HS-5 (cell line): ENCODE results near the gene SLC25A18.
"Not testable (repeated sequence)": the region's sequence is repeated elsewhere in the genome, so short reads cannot be mapped to it uniquely, and the experiment has no call there.

Experiments used
- DNase-seq: peaks from one replicate; pipeline ENCODE4 v3.0.0-alpha.2; 2012; ENCODE audit warnings: low read depth

Gene SLC25A18, protein sequence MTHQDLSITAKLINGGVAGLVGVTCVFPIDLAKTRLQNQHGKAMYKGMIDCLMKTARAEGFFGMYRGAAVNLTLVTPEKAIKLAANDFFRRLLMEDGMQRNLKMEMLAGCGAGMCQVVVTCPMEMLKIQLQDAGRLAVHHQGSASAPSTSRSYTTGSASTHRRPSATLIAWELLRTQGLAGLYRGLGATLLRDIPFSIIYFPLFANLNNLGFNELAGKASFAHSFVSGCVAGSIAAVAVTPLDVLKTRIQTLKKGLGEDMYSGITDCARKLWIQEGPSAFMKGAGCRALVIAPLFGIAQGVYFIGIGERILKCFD

DNA sequence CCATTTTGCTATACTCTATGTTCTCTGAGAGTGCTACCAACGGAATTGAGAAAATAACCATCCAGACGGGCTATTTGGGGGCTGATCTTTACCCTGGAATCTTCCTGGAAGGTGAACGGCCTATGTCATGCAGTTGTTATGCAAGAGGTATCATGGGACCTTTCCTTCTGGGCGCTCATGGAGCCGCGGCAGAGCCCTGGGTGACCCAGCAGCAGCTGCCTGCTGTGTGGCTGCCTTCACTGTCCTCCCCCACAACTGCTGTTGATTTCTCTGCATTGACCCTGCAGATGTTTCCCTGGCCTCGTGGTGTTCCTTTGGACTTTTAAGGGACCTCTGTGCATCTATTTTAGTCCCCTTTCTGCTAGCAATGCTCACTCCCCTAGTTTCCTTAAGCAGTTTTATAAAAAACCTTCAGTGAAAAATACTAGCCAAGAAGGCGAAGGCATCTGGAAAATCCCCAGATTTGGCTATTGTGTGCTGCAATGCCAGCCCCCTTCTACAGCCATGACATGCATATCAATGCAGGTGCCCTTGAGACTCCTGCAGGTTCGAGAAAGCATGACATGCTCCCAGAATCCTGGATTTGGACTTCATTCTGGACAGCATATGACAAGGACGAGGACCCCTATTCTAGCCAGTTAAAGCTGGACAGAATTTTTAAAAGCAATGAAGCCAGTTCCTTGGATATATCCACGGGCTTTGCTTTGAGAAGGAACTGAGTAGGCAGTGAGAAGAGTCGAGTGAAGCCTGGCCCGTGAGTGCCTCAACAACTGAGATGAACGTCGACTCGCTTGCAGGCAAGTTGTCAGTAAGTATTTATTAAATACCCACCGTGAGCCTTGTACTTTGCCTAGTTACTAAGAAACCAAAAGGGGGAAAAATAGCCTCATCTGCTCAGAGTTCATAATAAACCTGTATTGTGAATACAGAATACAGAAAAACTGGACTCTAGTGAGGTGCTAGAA is at the start of gene SLC25A18:
TSS of gene SLC25A18 (plus strand) at position 593 of the 965 bp plus-strand sequence. CDS start 16,447 bp downstream, outside the sequence.
- DNase-seq, result no peak

DNA sequence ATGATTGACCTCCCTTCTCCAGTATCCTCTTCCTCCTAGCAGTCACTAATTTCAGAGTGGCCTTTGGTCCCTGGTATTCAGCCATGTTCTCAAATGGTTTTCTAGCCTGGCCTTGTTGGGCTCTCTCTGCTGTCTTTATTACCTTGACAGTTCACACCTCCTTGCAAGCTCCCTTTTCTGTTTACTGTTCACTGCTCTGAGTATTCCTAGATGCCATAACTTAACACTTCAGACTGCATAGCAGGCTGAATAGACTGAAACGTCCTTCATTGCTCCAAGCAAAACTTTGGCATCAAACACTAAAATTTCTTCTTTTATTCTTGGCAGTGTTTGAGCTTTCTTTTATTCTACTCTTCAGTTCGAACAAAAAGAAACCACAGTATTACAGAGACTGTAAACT is 49.7 kb upstream of the SLC25A18 start:
- no peak for DNase-seq

DNA sequence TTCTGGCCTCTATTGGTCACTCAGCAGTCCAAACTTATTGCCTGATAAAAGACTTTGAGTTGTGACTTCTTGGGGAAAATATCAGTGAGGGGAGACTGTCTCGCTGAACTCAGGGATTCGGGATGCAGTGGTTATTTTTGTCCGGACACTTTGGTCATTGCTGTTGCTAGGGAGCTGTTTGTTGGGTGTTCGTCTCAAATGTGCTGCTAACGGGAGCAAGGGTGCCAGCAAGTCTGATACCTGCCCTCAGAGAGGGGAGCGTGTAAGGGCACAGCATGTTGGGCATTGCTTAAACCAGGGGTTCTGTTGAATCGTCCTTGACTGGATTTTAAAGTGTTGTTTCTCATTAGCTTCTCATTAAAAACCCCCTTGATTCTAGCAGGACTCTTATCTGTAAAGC is 49.2 kb upstream of the SLC25A18 start:
- DNase-seq, result no peak

DNA sequence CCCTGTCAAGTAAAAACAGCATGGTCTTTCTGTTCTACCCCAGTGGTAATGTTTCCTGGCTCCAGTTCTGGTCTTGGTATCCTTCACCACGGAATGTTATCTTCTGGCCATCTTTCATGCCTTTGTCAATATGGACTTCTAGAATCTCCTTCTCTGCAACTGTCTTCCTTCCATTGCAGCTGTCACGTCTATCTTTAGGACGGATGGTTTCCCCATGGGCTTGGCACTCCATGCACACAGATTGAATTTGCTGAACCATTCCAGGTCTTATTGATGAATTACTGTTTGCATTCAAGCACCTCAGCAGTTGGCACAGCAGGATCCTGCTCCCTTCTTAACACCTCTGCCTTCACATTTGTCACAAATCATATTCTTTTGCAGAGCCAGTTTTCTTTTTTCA is 44.9 kb upstream of the SLC25A18 start:
- DNase-seq, result no peak

DNA sequence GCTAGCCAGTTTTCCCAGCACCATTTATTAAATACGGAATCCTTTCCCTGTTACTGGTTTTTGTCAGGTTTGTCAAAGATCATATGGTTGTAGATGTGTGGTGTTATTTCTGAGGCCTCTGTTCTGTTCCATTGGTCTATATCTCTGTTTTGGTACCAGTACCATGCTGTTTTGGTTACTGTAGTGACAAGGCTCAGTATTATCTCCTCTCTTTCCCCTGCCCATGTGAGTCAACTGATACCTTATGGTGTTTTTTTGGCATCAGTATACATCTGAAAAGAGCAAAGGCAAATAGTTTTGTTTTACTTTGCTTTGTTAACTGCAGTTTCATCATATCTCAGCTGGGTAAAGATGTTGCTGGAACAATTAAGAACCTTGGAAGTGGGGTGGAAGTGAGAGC is 41.3 kb upstream of the SLC25A18 start:
- DNase-seq, result not testable (repeated sequence)

DNA sequence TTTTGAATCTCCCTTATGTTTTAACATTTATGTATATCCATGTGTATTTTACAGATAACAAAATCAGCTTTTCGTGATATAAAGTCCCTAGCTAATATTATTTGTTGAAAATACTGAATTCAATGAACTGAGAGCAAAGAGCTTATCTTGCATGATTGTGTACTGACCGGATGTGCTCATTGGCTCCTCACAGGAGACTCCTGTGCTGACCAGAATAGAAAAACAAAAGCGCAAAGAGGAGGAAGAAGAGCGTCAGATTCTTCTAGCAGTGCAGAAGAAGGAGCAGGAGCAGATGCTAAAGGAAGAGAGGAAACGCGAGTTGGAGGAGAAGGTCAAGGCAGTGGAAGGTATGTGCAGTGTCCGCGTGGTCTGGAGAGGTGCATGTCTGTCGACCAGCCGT is 39.4 kb upstream of the SLC25A18 start:
- no peak for DNase-seq

DNA sequence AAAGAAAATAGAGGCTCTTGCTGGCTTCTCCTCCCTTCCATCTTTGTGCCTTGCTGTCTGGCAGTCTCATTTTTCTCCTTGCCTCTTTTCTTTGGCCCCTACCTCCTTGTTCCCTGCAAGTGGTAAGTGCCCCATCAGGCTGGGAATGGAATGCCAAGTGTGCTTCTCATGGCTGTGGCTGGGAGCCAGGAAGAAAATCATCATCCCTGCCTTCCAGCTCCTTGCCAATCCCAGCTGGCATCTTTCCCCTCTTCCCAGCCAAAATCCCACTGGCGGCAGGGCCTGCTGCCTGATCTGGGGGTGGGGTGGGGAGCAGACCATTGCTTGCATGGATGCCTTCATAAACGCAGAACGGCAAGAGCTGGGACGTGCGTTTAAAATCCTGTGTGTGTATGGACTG is 27.0 kb upstream of the SLC25A18 start:
- DNase-seq, result no peak

DNA sequence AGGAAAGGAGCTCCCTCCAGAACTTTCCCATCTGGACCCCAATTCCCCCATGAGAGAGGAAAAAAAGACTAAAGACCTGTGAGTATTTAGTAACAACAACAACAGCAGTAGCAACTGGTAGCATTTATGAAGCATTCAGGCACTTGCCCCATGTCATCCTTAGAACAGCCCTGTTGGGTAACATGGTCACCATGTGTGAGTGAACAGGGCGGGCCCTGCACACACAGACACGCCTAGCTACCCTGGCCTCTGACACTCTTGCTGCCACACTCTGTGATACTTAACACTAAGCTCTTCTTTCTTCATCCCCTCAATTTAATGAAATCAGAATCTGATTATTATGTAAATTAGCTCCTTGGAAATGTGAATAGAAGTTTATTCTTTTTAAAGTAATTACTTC is 26.1 kb upstream of the SLC25A18 start:
- DNase-seq, result no peak

DNA sequence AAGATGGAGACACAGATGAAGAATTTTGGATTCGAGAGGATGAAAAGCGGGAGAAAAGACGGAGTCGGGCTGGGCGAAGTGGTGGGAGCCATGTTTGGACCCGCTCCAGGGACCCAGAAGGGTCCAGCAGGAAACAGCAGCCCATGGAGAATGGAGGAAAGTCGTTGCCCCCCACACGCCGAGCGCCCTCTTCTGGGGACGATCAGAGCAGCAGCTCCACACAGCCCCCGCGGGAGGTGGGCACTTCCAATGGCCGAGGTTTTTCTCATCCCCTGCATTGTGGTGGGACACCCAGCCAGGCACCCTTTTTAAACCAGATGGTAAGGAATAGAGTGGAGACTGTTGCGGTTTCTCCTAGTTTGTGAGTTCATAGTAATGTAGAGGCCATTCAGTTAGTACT is 22.8 kb upstream of the SLC25A18 start:
- no peak for DNase-seq

DNA sequence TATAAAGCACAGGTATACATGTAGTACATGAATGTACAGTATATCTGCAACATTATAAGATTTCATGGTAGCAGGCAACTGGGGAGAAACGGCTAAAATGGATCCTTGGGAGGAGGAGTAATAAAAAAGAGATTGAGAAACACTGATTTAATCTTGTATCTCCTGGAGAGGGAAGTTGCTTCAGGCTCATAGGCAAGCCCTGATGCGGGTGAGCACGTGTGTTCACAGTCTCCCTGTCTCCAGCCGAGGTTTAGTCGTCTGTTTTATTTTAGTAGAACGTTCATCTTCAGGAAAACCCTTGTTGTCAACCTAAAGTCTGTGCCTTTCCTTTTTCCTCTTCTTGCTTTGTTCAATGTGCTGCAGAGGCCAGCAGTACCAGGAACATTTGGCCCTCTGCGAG is 21.8 kb upstream of the SLC25A18 start:
- DNase-seq, result no peak

DNA sequence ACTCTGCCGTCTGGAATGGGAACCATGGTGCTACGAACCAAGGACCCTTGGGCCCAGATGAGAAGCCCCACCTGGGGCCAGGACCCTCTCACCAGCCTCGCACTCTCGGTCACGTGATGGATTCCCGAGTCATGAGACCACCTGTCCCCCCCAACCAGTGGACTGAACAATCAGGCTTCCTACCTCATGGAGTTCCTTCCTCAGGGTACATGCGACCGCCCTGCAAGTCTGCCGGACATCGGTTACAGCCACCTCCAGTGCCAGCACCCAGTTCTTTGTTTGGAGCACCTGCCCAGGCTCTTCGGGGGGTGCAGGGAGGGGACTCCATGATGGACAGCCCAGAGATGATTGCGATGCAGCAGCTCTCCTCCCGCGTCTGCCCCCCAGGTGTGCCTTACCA is 20.8 kb upstream of the SLC25A18 start:
- DNase-seq, result no peak

DNA sequence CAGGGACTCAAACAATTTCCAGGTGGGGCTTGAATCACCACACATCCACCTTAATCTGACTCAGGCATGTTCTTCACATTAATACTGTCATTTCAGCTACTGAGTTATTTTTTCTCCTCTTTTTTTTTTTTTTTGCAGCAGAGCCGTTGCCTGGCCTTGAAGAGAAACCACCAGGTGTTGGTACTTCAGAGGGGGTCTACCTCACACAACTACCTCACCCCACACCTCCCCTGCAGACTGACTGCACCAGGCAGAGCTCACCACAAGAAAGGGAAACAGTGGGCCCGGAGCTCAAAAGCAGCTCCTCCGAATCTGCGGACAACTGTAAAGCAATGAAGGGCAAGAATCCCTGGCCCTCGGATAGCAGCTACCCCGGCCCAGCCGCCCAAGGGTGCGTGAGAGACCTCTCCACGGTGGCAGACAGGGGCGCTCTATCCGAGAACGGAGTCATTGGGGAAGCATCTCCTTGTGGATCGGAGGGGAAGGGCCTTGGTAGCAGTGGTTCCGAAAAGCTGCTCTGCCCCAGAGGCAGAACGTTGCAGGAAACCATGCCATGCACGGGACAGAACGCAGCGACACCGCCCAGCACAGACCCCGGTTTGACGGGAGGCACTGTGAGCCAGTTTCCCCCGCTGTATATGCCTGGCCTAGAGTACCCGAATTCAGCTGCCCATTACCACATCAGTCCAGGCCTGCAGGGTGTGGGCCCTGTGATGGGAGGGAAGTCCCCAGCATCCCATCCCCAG is 15.1 kb upstream of the SLC25A18 start:
- DNase-seq, result no peak

DNA sequence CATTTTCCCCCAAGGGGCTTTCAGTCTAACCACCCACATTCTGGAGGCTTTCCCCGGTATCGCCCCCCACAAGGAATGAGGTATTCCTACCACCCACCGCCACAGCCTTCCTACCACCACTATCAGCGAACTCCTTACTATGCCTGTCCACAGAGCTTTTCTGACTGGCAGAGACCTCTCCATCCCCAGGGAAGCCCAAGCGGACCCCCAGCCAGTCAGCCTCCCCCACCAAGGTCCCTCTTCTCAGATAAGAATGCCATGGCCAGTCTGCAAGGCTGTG is 14.6 kb upstream of the SLC25A18 start:
- no peak for DNase-seq

DNA sequence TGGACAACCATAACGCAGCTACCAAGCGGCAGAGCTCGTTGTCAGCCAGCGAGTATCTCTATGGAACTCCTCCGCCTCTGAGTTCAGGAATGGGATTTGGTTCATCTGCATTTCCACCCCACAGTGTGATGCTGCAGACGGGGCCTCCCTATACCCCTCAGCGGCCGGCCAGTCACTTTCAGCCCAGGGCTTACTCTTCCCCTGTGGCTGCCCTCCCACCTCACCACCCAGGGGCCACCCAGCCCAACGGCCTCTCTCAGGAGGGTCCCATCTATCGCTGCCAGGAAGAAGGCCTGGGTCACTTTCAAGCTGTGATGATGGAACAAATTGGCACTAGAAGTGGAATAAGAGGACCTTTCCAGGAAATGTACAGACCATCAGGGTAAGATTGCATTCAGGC is 14.1 kb upstream of the SLC25A18 start:
- DNase-seq, result no peak

DNA sequence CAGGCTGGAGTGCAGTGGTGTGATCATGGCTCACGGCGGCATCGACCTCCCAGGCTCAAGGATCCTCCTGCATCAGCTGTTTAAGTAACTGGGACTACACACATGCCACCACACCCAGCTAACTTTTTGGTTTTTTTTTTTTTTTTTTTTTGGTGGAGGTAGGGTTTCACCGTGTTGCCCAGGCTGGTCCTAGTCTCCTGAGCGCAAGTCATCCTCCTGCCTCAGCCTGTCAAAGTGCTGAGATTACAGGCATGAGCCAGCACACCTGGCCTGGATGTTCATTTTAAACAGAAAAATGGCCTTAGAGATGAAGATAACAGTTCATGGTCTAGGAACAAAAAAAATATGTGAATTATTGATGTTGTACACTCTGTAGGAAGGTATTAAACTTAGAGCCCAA is 13.6 kb upstream of the SLC25A18 start:
- no peak for DNase-seq

DNA sequence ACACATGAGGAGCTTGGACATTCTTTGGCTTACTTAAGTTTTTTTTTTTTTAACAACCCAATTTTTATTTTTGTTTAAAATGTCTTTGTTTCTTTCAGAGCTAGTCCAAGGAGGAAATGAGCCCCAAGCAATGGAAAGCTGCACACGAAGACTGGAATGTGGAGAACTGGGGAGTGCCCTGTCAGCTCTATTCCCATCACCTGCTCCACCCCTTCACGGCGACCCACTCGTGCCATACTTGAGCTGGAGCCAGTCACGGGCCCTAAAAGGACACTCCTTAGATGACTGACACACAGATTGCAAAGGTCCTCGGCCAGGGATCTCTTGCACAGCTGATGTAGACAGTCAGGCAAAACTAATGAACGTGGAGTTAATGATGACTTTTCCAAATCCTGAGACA is 10.6 kb upstream of the SLC25A18 start:
- DNase-seq, result no peak

DNA sequence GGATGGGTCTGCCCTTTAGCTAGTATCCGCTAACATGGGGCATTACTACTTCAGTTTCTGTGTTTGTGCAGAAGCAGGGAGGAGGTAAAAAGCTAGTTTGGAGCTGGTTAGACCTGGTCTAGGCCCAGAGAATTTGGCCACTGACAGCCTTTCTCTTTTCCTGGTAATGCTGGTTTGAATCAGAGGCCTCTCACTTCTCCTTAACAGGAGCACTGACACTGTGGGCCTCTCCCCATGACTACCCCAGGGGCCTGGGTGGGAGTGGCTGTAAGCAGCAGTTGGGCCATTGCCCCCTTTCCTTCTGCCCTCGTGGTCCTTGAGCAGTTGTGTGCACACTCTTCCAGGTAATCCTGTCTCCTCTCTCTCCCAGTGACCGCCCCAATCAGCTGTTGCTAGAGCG is 8.5 kb upstream of the SLC25A18 start:
- DNase-seq, result no peak

DNA sequence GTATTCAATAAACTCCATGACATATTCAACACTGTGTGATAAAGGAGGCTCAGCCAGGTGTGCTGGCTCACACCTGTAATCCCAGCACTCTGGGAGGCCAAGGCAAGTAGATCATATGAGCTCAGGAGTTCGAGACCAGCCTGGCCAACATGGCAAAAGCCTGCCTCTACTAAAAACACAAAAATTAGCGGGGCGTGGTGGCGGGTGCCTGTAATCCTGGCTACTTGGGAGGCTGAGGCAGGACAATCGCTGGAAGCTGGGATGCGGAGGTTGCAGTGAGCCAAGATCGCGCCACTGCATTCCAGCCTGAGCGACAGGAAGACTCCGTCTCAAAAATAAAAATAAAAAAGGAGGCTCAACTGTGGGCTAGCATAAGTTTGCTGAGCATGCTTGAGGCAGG is 4.1 kb upstream of the SLC25A18 start:
- DNase-seq, result no peak

DNA sequence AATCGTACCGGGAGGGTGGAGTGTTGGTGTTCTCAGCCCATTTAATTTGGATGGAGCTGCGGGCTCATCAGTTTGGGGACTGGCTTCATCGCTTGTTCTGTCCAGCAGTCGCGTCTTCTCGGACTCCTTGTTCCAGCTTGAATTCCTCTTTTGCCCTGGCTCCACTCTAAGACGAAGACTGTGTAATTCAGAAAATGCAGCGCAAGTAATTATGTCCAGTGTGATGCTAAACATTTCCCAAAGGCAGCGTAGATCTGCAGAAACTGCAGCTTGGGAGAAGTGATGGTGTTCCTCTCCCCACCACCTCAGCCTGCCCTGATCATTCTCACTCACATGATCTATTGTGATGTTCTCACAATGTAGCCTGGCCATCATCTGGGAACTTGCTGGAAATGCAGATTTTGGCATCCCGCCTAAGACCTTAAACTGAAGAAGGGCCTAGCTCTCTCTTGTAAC is 666 bp downstream of the SLC25A18 start:
- DNase-seq, result no peak

DNA sequence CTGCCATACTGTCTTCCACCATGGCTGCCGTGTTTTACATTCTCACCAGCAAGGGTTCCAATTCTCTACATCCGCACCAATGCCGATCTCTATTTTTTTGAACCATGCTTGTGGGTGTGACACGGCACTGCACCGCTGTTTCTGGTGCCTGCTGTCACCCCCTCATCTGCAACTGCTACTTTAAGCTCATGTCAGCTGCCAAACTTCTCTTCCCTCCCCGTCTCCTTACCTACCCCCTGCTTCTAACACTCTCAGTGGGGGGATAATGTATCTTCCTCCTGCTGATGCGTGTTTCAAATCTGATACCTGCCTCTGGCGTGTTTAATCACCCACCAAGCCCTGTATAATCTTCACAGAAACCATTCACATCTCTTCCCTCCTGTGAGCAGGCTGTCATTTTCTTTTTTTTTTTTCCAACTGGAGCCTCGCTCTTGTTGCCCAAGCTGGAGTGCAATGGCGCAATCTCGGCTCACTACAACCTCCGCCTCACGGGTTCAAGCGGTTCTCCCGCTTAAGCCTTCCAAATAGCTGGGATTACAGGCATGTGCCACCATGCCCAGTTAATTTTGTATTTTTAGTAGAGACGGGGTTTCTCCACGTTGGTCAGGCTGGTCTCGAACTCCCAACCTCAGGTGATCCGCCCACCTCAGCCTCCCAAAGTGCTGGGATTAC is 2.9 kb downstream of the SLC25A18 start:
- DNase-seq, result not testable (repeated sequence)

DNA sequence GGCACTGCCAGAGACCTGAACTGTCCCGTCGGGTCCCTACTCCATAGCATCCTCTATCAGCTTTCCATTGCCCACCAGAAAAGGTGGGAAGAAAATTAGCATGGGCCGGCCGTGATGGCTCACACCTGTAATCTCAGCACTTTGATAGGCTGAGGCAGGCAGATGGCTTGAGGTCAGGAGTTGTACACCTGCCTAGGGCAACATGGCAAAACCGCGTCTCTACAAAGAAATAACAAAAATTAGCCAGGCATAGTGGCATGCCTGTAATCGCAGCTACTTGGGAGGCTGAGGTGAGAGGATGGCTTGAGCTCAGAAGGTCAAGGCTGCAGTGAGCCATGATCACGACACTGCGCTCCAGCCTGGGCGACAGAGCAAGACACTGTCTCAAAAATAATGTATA is 3.5 kb downstream of the SLC25A18 start:
- DNase-seq, result no peak

DNA sequence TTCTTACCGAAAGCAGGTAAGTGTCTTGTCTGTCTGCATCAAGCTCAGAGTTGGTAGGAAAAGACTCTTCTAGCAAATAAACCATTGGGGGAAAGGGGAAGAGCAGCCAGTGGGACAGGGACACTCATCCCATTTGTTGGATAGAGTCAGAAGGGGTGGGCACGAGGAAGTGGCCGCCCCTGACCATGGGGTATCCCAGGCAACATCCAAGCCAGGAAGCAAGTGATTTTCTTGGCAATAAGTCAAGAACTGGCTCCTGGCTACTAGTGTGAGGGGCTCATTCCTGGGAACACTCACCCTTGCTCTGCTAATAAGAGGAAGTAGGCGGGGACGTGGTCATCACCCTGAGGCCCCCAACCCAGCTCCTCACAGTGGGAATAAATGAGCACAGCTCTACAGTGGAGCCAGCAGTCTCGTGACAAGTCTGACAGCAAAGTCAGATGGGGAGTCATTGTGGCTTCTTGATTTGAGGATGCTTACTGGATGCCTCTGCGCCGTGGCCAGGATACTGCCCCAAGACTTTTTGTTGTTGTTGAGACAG is 6.7 kb downstream of the SLC25A18 start:
- no peak for DNase-seq
